HG03565 (cell line): ENCODE results near the gene IMPDH1.

Source experiments
- ATAC-seq: cut with Tn5 transposase; IDR thresholded peaks from one replicate; pipeline ENCODE4 v1.9.1; 2021; ENCODE audit warnings: mild to moderate bottlenecking, moderate library complexity; ENCODE audit not compliant: unreplicated experiment

Gene IMPDH1

GRCh38 chr7:128389618-128390329, 20.0 kb downstream of the IMPDH1 start:
- no peak for ATAC-seq

GRCh38 chr7:128389085-128389617, 20.6 kb downstream of the IMPDH1 start:
- no peak for ATAC-seq

- ATAC-seq: no peak
Observed at GRCh38 chr7:128388145-128388485, 21.7 kb downstream of the IMPDH1 start.

GRCh38 chr7:128387216-128388144, 22.3 kb downstream of the IMPDH1 start:
- ATAC-seq: peak; percentile 69

GRCh38 chr7:128385988-128386925, 23.5 kb downstream of the IMPDH1 start:
- ATAC-seq: no peak

GRCh38 chr7:128384726-128385125, 25.1 kb downstream of the IMPDH1 start:
- ATAC-seq: no peak

- ATAC-seq: no peak
Observed at GRCh38 chr7:128383776-128384175, 26.0 kb downstream of the IMPDH1 start.

- ATAC-seq: no peak
Observed at GRCh38 chr7:128381161-128381821, 28.5 kb downstream of the IMPDH1 start.

- ATAC-seq: no peak
Observed at GRCh38 chr7:128380483-128381106, 29.2 kb downstream of the IMPDH1 start.

- no peak for ATAC-seq
Observed at GRCh38 chr7:128379900-128380479, 29.8 kb downstream of the IMPDH1 start.

- no peak for ATAC-seq
Observed at GRCh38 chr7:128378637-128379036, 31.1 kb downstream of the IMPDH1 start.

GRCh38 chr7:128376077-128376476, 33.7 kb downstream of the IMPDH1 start:
- no peak for ATAC-seq

- ATAC-seq: no peak
Observed at GRCh38 chr7:128374041-128374440, 35.7 kb downstream of the IMPDH1 start.

- no peak for ATAC-seq
Observed at GRCh38 chr7:128373606-128374005, 36.2 kb downstream of the IMPDH1 start.

- ATAC-seq: no peak
Observed at GRCh38 chr7:128370491-128370890, 39.3 kb downstream of the IMPDH1 start.

- no peak for ATAC-seq
Observed at GRCh38 chr7:128366986-128367385, 42.8 kb downstream of the IMPDH1 start.

- no peak for ATAC-seq
Observed at GRCh38 chr7:128366300-128366699, 43.5 kb downstream of the IMPDH1 start.

GRCh38 chr7:128365432-128365831, 44.4 kb downstream of the IMPDH1 start:
- ATAC-seq: no peak

- ATAC-seq: no peak
Observed at GRCh38 chr7:128364166-128364870, 45.5 kb downstream of the IMPDH1 start.
